Neural cell (in vitro differentiated cells): Measurements from ENCODE around the gene FMN2. TPM values are rescaled to one million over a fixed set of nuclear protein-coding genes. Genes with fewer than 3 reads are reported as not detected.
"Not testable (repeated sequence)": the region's sequence is repeated elsewhere in the genome, so short reads cannot be mapped to it uniquely, and the experiment has no call there.

Source experiments
- H2AFZ ChIP-seq: fragments of 200-600, 300-800 bp; sonication (generic), shearing (Covaris generic); 2 replicates; pipeline ENCODE4 v1.6.0; 2014; ENCODE audit warnings: low read depth, mild to moderate bottlenecking, antibody characterized with exemption, low read length, moderate library complexity
- H3F3A ChIP-seq: fragments of 200-600 bp; shearing (Covaris generic); 2 replicates; pipeline ENCODE4 v1.6.1; 2016; ENCODE audit warnings: mild to moderate bottlenecking, moderate library complexity, mixed read lengths, antibody characterized with exemption, low read length; ENCODE audit not compliant: insufficient read depth, poor library complexity, severe bottlenecking
- H3K27ac ChIP-seq: fragments of 200-600, 300-800 bp; sonication (generic), shearing (Covaris generic); 2 replicates; pipeline ENCODE4 v1.5.1; 2014; ENCODE audit warnings: mild to moderate bottlenecking, low read length, moderate library complexity
- H3K27me3 ChIP-seq: fragments of 300-800, 200-600 bp; sonication (generic), shearing (Covaris generic); 2 replicates; pipeline ENCODE4 v1.6.0; 2014; ENCODE audit warnings: mild to moderate bottlenecking, low read depth, low read length, moderate library complexity; ENCODE audit not compliant: insufficient read depth
- H3K36me3 ChIP-seq: fragments of 300-800, 200-600 bp; sonication (generic), shearing (Covaris generic); 2 replicates; pipeline ENCODE4 v1.5.1; 2014; ENCODE audit warnings: mild to moderate bottlenecking, antibody characterized with exemption, low read length, moderate library complexity; ENCODE audit not compliant: insufficient read depth
- H3K4me2 ChIP-seq: fragments of 300-800, 200-600 bp; sonication (generic), shearing (Covaris generic); 2 replicates; pipeline ENCODE4 v1.6.0; 2014; ENCODE audit warnings: mild to moderate bottlenecking, low read length
- H3K4me3 ChIP-seq: fragments of 300-800, 200-600 bp; sonication (generic), shearing (Covaris generic); 2 replicates; pipeline ENCODE4 v1.5.1; 2014; ENCODE audit warnings: mild to moderate bottlenecking, low read length, moderate library complexity
- H3K79me2 ChIP-seq: fragments of 200-600 bp; shearing (Covaris generic); replicated peaks from 2 replicates; pipeline ENCODE4 v1.6.0; 2014; ENCODE audit warnings: mild to moderate bottlenecking, low read length, moderate library complexity; ENCODE audit not compliant: insufficient read depth
- H3K9ac ChIP-seq: fragments of 300-800, 200-600 bp; sonication (generic), shearing (Covaris generic); 2 replicates; pipeline ENCODE4 v1.6.1; 2016; ENCODE audit warnings: mild to moderate bottlenecking, low read length, mixed read lengths
- H3K9me2 ChIP-seq: fragments of 200-600 bp; shearing (Covaris generic); 2 replicates; pipeline ENCODE4 v1.6.1; 2016; ENCODE audit warnings: mild to moderate bottlenecking, low read length, mixed read lengths; ENCODE audit not compliant: insufficient read depth
- H3K9me3 ChIP-seq: fragments of 200-600, 300-800 bp; sonication (generic), shearing (Covaris generic); 2 replicates; pipeline ENCODE4 v1.6.1; 2016; ENCODE audit warnings: mild to moderate bottlenecking, mixed run types, low read length, moderate library complexity, mixed read lengths
- H4K20me1 ChIP-seq: fragments of 200-600 bp; shearing (Covaris generic); 2 replicates; pipeline ENCODE4 v1.6.1; 2016; ENCODE audit warnings: mild to moderate bottlenecking, mixed run types; ENCODE audit not compliant: insufficient read depth
- EP300 ChIP-seq: fragments of 450-650 bp; conservative IDR thresholded peaks from 2 replicates; pipeline ENCODE4 v1.6.1; 2014; ENCODE audit warnings: antibody characterized with exemption, mild to moderate bottlenecking, moderate library complexity; ENCODE audit not compliant: poor library complexity, severe bottlenecking
- EZH2 ChIP-seq: fragments of 200-600, 300-800 bp; shearing (Covaris generic), sonication (generic); IDR thresholded peaks from 2 replicates; pipeline ENCODE4 v1.6.1; 2014; ENCODE audit warnings: antibody characterized with exemption, low read length, borderline replicate concordance, mild to moderate bottlenecking; ENCODE audit not compliant: insufficient read depth, poor library complexity, severe bottlenecking
- MXI1 ChIP-seq: fragments of 450-650 bp; conservative IDR thresholded peaks from 2 replicates; pipeline ENCODE4 v1.6.1; 2014; ENCODE audit warnings: antibody characterized with exemption, mild to moderate bottlenecking; ENCODE audit not compliant: poor library complexity, severe bottlenecking
- POLR2AphosphoS5 ChIP-seq: IDR thresholded peaks from 2 replicates; pipeline ENCODE4 v1.6.1; 2012
- RAD21 ChIP-seq: fragments of 450-650 bp; conservative IDR thresholded peaks from 2 replicates; pipeline ENCODE4 v1.6.1; 2014; ENCODE audit warnings: antibody characterized with exemption, mild to moderate bottlenecking, moderate library complexity
- SMC3 ChIP-seq: fragments of 450-650 bp; conservative IDR thresholded peaks from 2 replicates; pipeline ENCODE4 v1.6.1; 2014; ENCODE audit warnings: antibody characterized with exemption, mild to moderate bottlenecking, moderate library complexity; ENCODE audit not compliant: poor library complexity
- TAF1 ChIP-seq: IDR thresholded peaks from 2 replicates; pipeline ENCODE4 v1.6.1; 2012; ENCODE audit warnings: low read depth
- polyA plus RNA-seq: library from polyadenylated mRNA; depleted of rRNA; stranded (reverse); fragments of >200 nt; gene quantifications from 2 replicates; pipeline ENCODE4 v1.2.3, GENCODE V29; 2014
- TF ChIP-seq, protein P1 (sequence below): fragments of 450-650 bp; IDR thresholded peaks from 2 replicates; pipeline ENCODE4 v1.5.1; 2014; ENCODE audit warnings: antibody characterized with exemption, mild to moderate bottlenecking, moderate library complexity; ENCODE audit not compliant: poor library complexity, severe bottlenecking
- TF ChIP-seq, protein P2 (sequence below): IDR thresholded peaks from 2 replicates; pipeline ENCODE4 v1.6.1; 2012; ENCODE audit warnings: borderline replicate concordance

FMN2 gene
- polyA plus RNA-seq, 1 donor from 2014 or later, result 23.9 TPM

DNA sequence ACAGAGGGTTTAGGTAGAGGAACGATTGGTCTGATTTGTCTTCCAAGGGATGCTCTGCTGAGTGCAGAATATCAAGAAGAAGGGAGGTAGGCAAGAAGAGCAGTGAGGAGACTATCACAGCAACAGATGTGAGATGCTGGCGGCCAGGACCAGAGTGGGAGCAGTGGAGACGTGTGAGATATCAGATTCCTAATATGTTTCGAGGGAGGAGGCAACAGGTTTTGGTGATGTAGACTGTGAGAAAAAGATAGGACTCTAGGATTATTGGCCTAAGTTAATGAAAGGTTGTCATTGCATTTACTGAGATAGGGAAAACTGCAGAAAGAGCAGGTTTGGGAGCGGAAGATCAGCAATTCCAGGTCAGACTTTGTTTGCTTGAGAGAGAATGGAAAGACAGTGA lies 182.9 kb downstream of the FMN2 start:
- no peak overlapping the region for H3K4me2 ChIP-seq
- H3K27ac ChIP-seq, result no peak overlapping the region
- no peaks in the 10 kb centered on the region for H3F3A ChIP-seq
- H3K27me3 ChIP-seq, result no peaks in the 10 kb centered on the region
- no peaks in the 10 kb centered on the region for H3K9me2 ChIP-seq
- no peak overlapping the region for H2AFZ ChIP-seq
- no peaks in the 10 kb centered on the region for H3K36me3 ChIP-seq
- H3K9ac ChIP-seq, result no peak overlapping the region
- no peaks in the 10 kb centered on the region for H4K20me1 ChIP-seq
- TF ChIP-seq EZH2 (no peak), MXI1 (no peak), EP300 (no peak), TAF1 (no peak)
- TF ChIP-seq, protein P1, sequence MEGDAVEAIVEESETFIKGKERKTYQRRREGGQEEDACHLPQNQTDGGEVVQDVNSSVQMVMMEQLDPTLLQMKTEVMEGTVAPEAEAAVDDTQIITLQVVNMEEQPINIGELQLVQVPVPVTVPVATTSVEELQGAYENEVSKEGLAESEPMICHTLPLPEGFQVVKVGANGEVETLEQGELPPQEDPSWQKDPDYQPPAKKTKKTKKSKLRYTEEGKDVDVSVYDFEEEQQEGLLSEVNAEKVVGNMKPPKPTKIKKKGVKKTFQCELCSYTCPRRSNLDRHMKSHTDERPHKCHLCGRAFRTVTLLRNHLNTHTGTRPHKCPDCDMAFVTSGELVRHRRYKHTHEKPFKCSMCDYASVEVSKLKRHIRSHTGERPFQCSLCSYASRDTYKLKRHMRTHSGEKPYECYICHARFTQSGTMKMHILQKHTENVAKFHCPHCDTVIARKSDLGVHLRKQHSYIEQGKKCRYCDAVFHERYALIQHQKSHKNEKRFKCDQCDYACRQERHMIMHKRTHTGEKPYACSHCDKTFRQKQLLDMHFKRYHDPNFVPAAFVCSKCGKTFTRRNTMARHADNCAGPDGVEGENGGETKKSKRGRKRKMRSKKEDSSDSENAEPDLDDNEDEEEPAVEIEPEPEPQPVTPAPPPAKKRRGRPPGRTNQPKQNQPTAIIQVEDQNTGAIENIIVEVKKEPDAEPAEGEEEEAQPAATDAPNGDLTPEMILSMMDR, result no peak
- H3K9me3 ChIP-seq, result no peaks in the 10 kb centered on the region
- no peak overlapping the region for H3K4me3 ChIP-seq
- no peaks in the 10 kb centered on the region for H3K79me2 ChIP-seq

DNA sequence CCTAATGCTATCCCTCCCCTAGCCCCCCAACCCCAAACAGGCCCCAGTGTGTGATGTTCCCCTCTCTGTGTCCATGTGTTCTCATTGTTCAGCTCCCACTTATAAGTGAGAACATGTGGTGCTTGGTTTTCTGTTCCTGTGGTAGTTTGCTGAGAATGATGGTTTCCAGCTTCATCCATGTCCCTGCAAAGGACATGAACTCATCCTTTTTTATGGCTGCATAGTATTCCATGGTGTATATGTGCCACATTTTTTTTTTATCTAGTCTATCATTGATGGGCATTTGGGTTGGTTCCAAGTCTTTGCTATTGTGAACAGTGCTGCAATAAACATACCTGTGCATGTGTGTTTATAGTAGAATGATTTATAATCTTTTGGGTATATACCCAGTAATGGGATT lies 183.5 kb downstream of the FMN2 start:
- H3K9me3 ChIP-seq, H3K36me3 ChIP-seq, H3K27ac ChIP-seq, H2AFZ ChIP-seq, H3K4me3 ChIP-seq, H3F3A ChIP-seq, H3K9me2 ChIP-seq, H3K4me2 ChIP-seq, H3K27me3 ChIP-seq, H4K20me1 ChIP-seq, H3K9ac ChIP-seq, H3K79me2 ChIP-seq: not testable (repeated sequence)

DNA sequence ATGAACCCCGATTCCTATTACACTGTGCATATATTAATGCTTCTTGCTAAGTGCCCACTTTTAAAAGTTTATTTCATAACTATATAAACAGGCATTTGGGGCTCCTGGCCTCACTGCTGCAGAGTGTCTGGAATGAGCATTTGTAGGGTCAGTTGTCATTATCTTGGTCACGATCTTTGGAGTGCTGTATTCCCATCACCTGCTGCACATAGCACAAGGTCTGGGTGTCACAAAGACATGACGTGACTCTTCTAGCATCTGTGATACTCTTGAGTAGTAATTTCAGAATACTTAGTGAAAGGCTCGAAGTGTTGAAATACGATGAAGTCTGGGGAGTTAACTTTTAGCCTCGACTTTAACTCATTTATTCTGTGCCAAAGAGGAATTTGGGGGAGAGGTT lies 186.4 kb downstream of the FMN2 start:
- Histone ChIP-seq H3K9ac (no peak overlapping the region), H3K79me2 (no peaks in the 10 kb centered on the region), H3K4me2 (no peak overlapping the region), H3K9me3 (no peaks in the 10 kb centered on the region), H3K27me3 (no peaks in the 10 kb centered on the region), H3K36me3 (peaks cover 5% of the 10 kb centered on the region), H4K20me1 (no peaks in the 10 kb centered on the region), H3K4me3 (no peak overlapping the region), H3K9me2 (no peaks in the 10 kb centered on the region), H2AFZ (no peak overlapping the region), H3K27ac (no peak overlapping the region), H3F3A (no peaks in the 10 kb centered on the region)
- TF ChIP-seq, protein P2, sequence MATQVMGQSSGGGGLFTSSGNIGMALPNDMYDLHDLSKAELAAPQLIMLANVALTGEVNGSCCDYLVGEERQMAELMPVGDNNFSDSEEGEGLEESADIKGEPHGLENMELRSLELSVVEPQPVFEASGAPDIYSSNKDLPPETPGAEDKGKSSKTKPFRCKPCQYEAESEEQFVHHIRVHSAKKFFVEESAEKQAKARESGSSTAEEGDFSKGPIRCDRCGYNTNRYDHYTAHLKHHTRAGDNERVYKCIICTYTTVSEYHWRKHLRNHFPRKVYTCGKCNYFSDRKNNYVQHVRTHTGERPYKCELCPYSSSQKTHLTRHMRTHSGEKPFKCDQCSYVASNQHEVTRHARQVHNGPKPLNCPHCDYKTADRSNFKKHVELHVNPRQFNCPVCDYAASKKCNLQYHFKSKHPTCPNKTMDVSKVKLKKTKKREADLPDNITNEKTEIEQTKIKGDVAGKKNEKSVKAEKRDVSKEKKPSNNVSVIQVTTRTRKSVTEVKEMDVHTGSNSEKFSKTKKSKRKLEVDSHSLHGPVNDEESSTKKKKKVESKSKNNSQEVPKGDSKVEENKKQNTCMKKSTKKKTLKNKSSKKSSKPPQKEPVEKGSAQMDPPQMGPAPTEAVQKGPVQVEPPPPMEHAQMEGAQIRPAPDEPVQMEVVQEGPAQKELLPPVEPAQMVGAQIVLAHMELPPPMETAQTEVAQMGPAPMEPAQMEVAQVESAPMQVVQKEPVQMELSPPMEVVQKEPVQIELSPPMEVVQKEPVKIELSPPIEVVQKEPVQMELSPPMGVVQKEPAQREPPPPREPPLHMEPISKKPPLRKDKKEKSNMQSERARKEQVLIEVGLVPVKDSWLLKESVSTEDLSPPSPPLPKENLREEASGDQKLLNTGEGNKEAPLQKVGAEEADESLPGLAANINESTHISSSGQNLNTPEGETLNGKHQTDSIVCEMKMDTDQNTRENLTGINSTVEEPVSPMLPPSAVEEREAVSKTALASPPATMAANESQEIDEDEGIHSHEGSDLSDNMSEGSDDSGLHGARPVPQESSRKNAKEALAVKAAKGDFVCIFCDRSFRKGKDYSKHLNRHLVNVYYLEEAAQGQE, result no peak
- TF ChIP-seq EZH2 (no peak), EP300 (no peak), SMC3 (no peak), TAF1 (no peak), RAD21 (no peak), POLR2AphosphoS5 (no peak), MXI1 (no peak)
